EL (cell line): ENCODE results near the gene PRUNE2.

Experiments
- DNase-seq: peaks from one replicate; pipeline ENCODE4 v3.0.0-alpha.2; 2016

Gene PRUNE2

DNA sequence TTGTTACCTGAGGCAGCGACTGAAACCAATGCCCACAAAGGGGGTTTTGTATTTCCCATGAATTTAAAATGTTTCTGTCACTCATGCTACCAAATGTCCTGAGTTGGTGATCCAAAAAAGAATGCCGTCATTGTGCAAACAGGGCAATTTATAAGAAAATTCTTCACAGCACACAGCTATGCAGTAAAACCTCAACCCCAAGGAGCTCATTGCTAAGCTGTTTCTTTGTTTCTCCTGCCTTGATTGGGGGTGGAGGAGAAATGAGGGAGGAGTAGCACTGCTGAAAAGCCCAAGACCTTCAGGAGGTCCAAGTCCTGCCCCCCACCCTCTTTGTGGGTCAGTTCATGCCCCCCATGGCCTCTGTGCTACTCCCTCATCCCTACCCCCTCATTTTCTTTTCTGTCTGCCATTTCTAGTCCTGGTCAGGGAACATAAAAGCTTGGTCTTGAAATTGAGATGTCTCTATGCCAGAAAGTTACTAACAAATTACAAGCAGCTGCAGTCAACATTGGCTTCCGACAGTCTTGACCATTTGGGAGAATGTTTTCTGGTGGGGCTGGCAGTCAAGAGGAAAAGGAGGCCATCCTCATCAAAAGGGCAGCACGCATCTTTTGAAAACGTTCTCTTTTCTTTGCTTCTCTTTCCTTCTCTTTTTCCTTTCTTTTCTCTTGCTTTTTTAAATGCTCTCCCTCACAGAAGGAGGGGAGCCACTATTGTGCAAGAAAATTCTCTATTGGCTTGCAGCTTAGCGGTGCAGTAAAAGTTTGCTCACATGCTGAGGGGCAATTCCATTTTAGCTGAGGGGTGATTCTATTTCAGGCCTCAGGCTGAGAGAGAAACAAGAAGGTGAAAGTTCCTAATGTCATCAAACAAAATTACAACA lies 313.6 kb downstream of the PRUNE2 start:
- DNase-seq: no peak

DNA sequence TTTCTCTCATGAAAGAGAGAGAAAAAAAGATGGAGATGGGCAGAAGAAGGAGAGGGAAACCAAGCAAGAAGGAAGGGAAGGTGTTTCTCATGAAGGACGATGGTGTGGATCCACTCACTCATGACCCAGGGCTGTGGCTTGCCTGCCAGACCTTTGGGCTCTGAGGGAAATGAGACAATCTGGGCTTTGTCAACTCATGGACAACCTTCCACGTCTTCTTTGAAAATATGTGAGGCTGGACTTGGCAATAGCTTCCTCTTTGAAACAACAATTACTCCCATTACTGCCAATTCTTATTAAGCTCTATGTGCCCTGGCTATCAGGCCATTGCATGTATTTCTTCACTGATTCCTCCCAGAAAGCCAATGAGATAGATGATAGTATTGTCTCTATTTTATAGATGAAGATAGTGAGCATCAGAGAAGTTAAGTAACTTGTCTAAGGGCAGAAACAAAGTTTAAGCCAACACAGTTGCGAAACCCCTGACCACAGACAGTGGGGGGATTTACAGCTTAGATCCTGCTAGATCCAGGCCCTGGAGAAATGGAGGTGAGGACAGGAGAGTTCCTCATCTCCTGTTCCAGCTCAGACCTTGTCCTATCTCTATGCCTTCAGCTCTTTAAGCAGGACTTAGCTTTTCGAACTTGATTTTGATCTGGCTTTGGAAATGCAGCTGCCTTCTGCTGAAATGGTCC lies 314.5 kb downstream of the PRUNE2 start:
- DNase-seq: peak; percentile 23

DNA sequence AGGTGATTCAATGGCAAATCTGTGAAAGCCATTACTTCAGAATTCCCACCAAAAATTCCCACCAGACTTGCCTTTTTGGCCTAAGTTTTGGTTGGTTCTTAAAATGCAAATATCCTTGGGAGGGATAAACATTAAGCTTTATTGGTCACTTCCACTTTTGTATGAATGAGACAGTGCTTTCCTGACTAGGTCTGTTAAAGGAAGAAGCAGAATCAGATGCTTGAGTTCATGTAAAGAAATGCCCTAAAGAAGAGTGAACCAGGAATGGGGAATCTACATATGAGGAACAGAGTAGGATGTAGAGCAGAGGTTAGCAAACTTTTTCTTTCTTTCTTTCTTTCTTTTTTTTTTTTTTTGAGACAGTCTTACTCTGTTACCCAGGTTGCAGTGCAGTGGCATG lies 317.6 kb downstream of the PRUNE2 start:
- no peak for DNase-seq

DNA sequence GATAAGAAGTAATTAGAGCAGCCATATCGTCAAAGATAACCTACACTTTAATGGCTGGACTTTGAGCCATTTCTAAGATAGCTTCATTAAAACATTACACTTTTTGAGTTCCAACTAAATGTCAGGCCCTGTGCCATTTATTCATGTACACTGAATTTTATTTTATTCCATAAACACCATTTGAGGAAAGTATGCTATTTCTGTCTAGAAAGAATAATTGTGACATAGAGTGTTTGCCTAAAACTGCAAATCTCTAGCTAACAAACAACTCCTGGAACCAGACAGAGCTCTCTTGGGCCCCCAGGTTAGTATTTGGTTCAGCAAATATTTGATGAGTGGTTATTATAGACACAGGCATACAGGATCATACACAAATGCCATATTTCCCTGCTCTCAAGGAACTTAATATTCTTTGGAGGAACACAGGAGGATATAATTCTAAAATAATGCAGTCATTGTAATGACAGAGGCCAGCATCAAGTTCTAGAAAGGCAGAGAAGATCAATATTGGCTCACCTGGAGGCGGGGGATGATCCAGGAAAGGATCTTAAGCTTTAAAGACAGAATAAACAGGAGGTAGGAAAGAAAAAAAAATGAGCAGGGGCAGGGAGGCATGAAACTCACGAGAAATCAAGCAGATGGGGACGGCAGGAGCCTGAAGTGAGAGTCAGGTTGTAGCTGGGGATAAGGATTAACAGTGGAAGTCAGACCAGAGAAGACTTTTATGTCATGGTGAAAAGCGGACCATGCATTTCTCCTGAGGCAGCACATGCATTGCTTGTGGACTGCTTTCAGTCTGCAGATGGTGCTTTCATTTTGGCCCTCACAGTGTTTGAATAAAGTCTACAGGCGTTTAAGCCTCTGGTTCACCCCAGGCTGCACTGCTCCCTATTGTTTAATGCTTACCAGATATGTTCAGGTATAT lies 319.3 kb downstream of the PRUNE2 start:
- no peak for DNase-seq

DNA sequence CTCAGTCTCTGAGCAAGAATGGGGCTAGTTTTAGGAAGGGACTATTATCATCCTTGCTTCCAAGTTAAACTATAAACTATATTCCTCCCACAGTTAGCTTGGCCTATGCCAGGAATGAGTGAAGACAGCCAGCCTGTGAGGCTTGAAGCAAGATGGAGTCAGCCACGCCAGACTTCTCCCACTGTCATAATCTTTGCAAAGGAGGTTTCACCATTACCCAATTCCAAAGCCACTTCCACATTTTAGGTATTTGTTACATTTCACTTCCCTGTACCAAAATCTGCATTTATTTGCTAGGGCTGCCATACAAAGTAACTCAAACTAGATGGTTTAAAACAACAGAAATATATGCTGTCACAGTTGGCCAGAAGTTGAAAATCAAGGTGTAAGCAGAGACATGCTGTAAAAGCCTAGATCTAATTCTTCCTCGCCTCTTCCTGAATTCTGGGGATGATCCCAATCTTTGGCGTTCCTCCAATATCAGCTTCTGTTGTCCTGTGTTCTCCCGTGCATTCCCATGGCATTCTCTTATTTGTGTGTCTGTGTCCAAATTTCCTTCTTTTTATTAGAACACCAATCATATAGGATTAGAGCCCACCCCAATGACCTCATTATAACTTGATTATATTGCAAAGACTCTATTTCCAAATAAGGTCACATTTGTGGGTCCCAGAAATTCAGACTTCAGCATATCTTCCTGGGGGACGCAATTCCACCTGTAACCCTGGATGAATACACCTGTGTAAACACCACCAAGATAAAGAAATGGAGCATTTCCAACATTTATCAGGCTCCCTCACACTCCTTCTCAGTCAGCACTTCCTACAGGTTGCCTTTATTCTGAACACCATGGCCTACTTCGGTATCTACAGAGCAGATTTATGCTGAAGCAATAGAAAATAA lies 320.2 kb downstream of the PRUNE2 start:
- no peak for DNase-seq

DNA sequence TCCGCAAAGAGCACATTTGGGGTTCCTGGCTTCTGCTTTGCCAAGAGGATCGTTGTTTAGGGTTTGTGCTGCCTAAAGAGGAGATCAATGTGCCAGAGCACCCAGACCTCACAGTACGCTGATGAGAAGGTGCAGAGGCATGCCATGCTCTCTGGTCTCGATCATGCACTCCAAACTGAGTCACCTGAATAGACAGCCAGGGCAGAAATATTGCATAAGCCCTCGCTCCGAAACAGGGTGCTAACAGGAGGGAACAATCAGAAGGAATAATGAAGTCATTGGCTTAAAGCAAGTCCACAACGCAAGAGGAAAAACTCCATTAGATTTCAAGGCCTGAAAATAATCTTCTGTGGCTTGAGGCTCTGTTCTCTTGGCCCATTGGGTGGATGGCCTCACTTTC lies 322.7 kb downstream of the PRUNE2 start:
- DNase-seq: no peak

GRCh38 chr9:76581731-76582130 lies 324.2 kb downstream of the PRUNE2 start:
- no peak for DNase-seq

GRCh38 chr9:76580820-76581219 lies 325.1 kb downstream of the PRUNE2 start:
- no peak for DNase-seq

DNA sequence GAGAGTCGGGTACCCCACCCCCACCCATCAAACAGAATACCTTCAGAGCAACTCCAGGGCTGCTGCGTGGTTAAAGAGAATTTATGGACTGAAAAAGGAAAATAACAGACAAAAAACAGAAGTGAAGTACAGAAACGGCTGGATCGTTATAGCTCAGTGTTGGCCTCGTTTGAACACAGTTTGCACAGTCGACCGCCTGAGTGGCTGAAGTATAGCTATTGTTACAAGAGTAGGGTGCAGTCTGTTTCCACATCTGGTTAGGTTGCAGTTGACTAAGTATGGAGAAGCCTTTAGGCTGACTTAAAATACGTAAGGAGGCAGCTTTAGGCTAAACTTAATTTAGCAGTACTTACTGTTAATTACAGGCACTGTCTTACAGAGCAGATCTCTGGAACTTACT lies 325.7 kb downstream of the PRUNE2 start:
- DNase-seq: no peak

- DNase-seq: peak; percentile 77
These were observed 329.6 kb downstream of the PRUNE2 start for GRCh38 chr9:76576344-76576743.

GRCh38 chr9:76575761-76576160 lies 330.2 kb downstream of the PRUNE2 start:
- DNase-seq: no peak

GRCh38 chr9:76573905-76574760 lies 331.8 kb downstream of the PRUNE2 start:
- DNase-seq: no peak

DNA sequence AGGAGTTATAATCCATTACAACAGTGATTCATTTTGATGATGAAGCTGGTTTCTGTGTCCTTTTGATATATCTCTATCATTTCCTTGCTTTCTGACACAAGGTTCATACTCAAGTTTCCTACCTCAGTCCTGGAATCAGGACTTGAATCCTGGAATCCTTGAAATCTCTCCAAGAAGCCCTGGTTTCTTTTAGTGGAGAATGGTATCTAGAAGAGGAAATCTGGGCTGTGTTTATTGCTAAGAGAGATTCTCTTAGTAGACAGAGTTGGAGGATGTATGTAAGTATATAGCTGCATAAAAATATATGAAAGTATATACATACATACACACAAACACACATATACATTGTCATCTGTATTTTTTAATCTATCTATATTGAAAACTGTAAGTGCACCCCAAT lies 332.5 kb downstream of the PRUNE2 start:
- no peak for DNase-seq

GRCh38 chr9:76572151-76572550 lies 333.8 kb downstream of the PRUNE2 start:
- DNase-seq: no peak

GRCh38 chr9:76571743-76572146 lies 334.2 kb downstream of the PRUNE2 start:
- DNase-seq: peak; percentile 31

GRCh38 chr9:76571288-76571687 lies 334.6 kb downstream of the PRUNE2 start:
- DNase-seq: peak; percentile 30

- no peak for DNase-seq
These were observed 335.1 kb downstream of the PRUNE2 start for GRCh38 chr9:76570826-76571225.

GRCh38 chr9:76567086-76567485 lies 338.8 kb downstream of the PRUNE2 start:
- peak; percentile 45 for DNase-seq

DNA sequence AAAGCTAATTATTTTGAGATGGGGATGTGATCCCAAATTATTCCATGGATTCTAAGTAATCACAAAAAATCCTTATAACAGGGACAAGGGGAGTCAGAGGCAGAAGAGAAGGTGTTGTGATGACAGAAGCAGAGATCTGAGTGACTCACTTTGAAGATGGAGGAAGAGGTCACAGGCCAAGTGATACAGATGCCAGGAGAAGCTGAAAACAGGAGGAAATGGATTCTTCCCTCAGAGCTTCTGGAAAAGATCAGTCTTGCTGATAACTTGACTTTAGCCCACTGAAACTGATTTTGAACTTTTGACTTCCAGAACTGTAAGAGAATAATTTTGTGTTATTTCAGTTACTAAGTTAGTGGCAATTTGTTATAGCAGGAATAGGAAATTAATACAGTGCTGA lies 341.6 kb downstream of the PRUNE2 start:
- peak; percentile 71 for DNase-seq

DNA sequence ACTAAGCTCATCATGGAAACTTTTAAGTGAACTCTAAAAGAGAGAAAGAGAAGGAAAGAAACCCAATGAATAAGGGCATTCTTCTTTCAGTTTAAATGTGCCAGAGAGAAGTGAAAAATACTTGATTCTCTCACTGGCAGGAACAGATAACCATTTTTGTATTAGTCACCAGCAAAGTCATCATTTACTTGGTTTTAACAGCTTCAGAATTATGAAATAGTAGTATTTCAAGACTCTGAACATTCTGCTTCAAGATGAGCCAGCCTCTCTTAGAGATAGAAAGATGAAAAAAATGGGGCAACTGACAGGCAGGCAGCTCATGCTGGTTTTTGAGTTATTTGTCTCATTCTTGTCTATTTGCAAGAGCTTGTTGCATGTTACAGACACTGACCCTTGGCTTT lies 343.4 kb downstream of the PRUNE2 start:
- peak; percentile 73 for DNase-seq

GRCh38 chr9:76561900-76562299 lies 344.0 kb downstream of the PRUNE2 start:
- DNase-seq: no peak
